Stomach (tissue), 4 donors: ENCODE data around the gene PANK1.

Experiments used
- POLR2A ChIP-seq, 4 donors: fragments of 450-650 bp; IDR thresholded peaks; one replicate each; pipeline ENCODE4 v1.6.1; 2016; ENCODE audit warnings: antibody characterized with exemption in 4 of 4, control low read depth in 2 of 4, mild to moderate bottlenecking in 1 of 4, moderate library complexity in 1 of 4
- POLR2AphosphoS5 ChIP-seq, 3 donors: sonication (generic); formaldehyde crosslinking; IDR thresholded peaks; one replicate each; pipeline ENCODE4 v1.6.1; 2016; ENCODE audit warnings: antibody characterized with exemption in 3 of 3

- TF ChIP-seq POLR2A (IDR thresholded peaks at IDR 0.05): no peak
- no peak for TF ChIP-seq POLR2AphosphoS5 (IDR thresholded peaks at IDR 0.05)
These were observed 18.1 kb upstream of the PANK1 start for GRCh38 chr10:89663144-89663543.
